Measurements from ENCODE around the gene ATG9B.

The ATG9B gene

DNA sequence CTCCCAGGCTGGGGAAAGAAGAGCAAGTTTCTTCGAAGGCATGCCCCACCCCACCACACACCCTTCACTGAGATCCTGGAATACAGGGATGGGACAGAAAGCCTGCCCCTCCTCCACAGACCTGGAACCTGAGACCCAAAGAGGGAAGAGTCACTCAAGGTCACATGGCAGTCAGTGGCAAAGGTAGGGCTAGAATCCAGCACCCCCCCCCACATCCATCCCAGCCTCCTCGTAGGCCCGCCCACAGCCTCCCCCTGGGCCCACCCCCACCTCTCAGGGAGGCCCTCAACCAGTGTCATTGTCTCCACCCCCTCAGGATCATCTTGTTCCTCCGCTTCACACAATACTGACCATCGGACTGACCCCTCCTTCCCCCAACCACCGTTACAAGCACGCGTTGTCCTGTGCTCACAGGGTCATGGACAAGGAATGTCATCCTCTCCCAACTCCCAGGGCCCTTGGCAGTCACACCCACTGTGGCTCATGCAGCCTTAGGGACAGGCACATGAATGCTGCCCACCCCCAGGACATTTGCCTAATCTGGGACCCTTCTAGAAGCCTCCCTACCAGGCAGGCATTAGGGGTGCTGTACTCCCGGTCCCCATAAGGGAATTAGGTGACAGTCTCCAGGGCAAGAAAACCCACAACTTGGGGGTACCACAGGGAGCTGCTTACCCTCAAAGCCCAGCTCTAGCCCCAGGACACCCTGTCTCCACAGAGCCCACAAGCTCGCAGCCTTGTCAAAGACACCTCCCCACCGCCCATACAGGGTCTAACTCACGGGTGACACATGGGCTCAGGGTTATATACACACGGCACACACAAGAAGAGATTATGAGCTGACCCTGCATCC is 47.5 kb downstream of the ATG9B start:
- Histone ChIP-seq H3K4me3 (ENCODE audit: low read length in 2 of 2) (peak overlapping the region; percentile 78 to 86), H3K9ac (ENCODE audit: low read length in 2 of 2) (peak overlapping the region; percentile 59 to 81), H3K27ac (ENCODE audit: low read length) (peak overlapping the region; percentile 92), H3K9me3 (ENCODE audit: control insufficient read depth in 2 of 2, low read length in 2 of 2) (no peaks in the 10 kb centered on the region), H3K4me1 (ENCODE audit: control insufficient read depth, insufficient read depth, low read length) (peaks cover 76% of the 10 kb centered on the region), H3K27me3 (ENCODE audit: control insufficient read depth in 1 of 2, insufficient read depth in 2 of 2, low read length in 2 of 2) (peaks cover 0 to 2% of the 10 kb centered on the region in 2 donors), H3K36me3 (ENCODE audit: control insufficient read depth in 2 of 2, insufficient read depth in 2 of 2, low read length in 2 of 2) (no peaks in the 10 kb centered on the region)

GRCh38 chr7:150975536-150976319 is 48.6 kb downstream of the ATG9B start:
- H3K27ac ChIP-seq (ENCODE audit: low read length): peak overlapping the region; percentile 92

GRCh38 chr7:150974468-150975391 is 49.6 kb downstream of the ATG9B start:
- Histone ChIP-seq H3K9me3 (ENCODE audit: control insufficient read depth in 2 of 2, low read length in 2 of 2) (no peaks in the 10 kb centered on the region), H3K4me1 (ENCODE audit: control insufficient read depth, insufficient read depth, low read length) (peaks cover 89% of the 10 kb centered on the region), H3K27ac (ENCODE audit: low read length) (peak overlapping the region; percentile 92), H3K4me3 (ENCODE audit: low read length in 2 of 2) (peak overlapping the region; percentile 66 to 86), H3K27me3 (ENCODE audit: control insufficient read depth in 1 of 2, insufficient read depth in 2 of 2, low read length in 2 of 2) (peaks cover 0 to 2% of the 10 kb centered on the region in 2 donors), H3K9ac (ENCODE audit: low read length in 2 of 2) (peak overlapping the region; percentile 51 to 59), H3K36me3 (ENCODE audit: control insufficient read depth in 2 of 2, insufficient read depth in 2 of 2, low read length in 2 of 2) (no peaks in the 10 kb centered on the region)

More at GRCh38 chr7:150975536-150976319, 48.6 kb downstream of the ATG9B start:
- peaks cover 86% of the 10 kb centered on the region for H3K4me1 ChIP-seq (ENCODE audit: control insufficient read depth, insufficient read depth, low read length)
- H3K4me3 ChIP-seq (ENCODE audit: low read length in 2 of 2): peak overlapping the region; percentile 66 to 86
- no peaks in the 10 kb centered on the region for H3K36me3 ChIP-seq (ENCODE audit: control insufficient read depth in 2 of 2, insufficient read depth in 2 of 2, low read length in 2 of 2)
- H3K9ac ChIP-seq (ENCODE audit: low read length in 2 of 2): peak overlapping the region; percentile 59 to 60
- H3K9me3 ChIP-seq (ENCODE audit: control insufficient read depth in 2 of 2, low read length in 2 of 2): no peaks in the 10 kb centered on the region
- peaks cover 0 to 2% of the 10 kb centered on the region in 2 donors for H3K27me3 ChIP-seq (ENCODE audit: control insufficient read depth in 1 of 2, insufficient read depth in 2 of 2, low read length in 2 of 2)

DNA sequence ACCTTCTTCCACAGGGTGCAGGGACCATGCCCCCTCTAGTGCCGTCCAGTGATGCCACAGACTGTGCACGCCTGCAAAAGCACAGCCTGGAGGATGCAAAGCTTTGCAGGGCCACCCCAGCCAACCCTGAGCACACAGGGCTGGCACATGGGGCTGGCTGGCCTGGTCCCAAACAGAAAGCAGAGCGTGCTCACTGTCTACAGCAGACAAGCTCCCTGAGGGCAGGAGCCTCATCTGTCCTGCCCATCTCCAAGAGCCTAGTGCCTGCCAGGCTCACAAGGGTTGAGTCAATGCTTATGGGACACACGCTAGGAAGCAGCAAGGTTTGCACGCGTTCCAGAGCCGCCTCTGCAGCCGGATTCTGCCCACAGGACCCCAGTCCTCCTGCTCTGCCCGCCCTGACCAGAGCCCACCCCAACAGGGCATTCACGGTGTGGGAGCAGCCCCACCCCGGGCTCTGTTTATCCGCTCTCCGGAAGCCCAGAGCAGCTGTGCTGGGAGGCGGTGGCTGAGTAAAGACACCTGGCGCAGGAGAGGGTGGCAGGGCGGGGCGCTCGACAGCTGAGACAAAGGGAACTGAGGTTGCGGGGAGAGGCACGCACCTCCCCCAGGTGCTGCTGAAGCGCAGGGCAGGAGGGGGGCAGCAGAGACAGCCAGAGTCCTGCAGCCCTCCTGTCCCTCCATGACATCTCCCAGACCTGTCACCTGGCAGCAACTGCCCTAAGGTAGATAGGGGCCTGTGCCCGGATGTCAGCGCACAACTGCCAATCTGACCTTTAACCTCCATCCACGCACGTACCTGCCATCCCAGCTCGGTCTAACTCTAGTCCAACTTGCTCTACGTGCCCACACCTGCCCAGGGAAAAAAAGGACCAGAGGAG is 50.5 kb downstream of the ATG9B start:
- peak overlapping the region; percentile 90 for H3K27ac ChIP-seq (ENCODE audit: low read length)
- peaks cover 90% of the 10 kb centered on the region for H3K4me1 ChIP-seq (ENCODE audit: control insufficient read depth, insufficient read depth, low read length)
- H3K36me3 ChIP-seq (ENCODE audit: control insufficient read depth in 2 of 2, insufficient read depth in 2 of 2, low read length in 2 of 2): no peaks in the 10 kb centered on the region
- H3K9me3 ChIP-seq (ENCODE audit: control insufficient read depth in 2 of 2, low read length in 2 of 2): no peaks in the 10 kb centered on the region
- peak overlapping the region; percentile 27 to 44 for H3K4me3 ChIP-seq (ENCODE audit: low read length in 2 of 2)
- H3K27me3 ChIP-seq (ENCODE audit: control insufficient read depth in 1 of 2, insufficient read depth in 2 of 2, low read length in 2 of 2): peaks cover 0 to 2% of the 10 kb centered on the region in 2 donors
- H3K9ac ChIP-seq (ENCODE audit: low read length in 2 of 2): no peak overlapping the region

DNA sequence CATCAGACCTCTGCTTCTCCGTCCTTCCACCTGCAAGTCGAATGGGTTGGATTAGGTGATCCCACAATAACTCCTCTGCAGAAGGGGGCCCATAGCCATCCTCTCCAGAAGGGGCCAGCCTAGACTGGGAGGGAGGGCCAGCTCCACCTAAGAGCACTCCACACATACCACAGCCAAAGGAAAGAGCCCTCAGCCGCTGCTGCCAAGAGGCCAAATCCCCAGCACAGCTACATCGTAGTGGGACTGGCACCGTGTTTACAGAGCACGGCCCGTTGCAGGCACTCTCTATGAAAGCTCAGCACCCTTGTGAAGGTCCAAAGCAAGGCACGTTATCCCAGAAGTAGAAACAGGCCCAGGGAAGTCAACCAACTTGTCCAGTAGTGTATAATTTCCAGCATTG is 51.6 kb downstream of the ATG9B start:
- Histone ChIP-seq H3K27ac (ENCODE audit: low read length) (peak overlapping the region; percentile 90), H3K27me3 (ENCODE audit: control insufficient read depth in 1 of 2, insufficient read depth in 2 of 2, low read length in 2 of 2) (peaks cover 0 to 2% of the 10 kb centered on the region in 2 donors)

GRCh38 chr7:150972023-150972468 is 52.2 kb downstream of the ATG9B start:
- Histone ChIP-seq H3K9me3 (ENCODE audit: control insufficient read depth in 2 of 2, low read length in 2 of 2) (no peaks in the 10 kb centered on the region), H3K27me3 (ENCODE audit: control insufficient read depth in 1 of 2, insufficient read depth in 2 of 2, low read length in 2 of 2) (peaks cover 0 to 2% of the 10 kb centered on the region in 2 donors), H3K27ac (ENCODE audit: low read length) (peak overlapping the region; percentile 90), H3K36me3 (ENCODE audit: control insufficient read depth in 2 of 2, insufficient read depth in 2 of 2, low read length in 2 of 2) (no peaks in the 10 kb centered on the region), H3K9ac (ENCODE audit: low read length in 2 of 2) (peak overlapping the region; percentile 55 to 59), H3K4me3 (ENCODE audit: low read length in 2 of 2) (peak overlapping the region; percentile 40 to 60), H3K4me1 (ENCODE audit: control insufficient read depth, insufficient read depth, low read length) (peaks cover 95% of the 10 kb centered on the region)

More for the DNA sequence above, 51.6 kb downstream of the ATG9B start:
- Histone ChIP-seq H3K4me1 (ENCODE audit: control insufficient read depth, insufficient read depth, low read length) (peaks cover 96% of the 10 kb centered on the region), H3K9ac (ENCODE audit: low read length in 2 of 2) (peak overlapping the region; percentile 36 to 59), H3K4me3 (ENCODE audit: low read length in 2 of 2) (peak overlapping the region; percentile 22 to 27), H3K9me3 (ENCODE audit: control insufficient read depth in 2 of 2, low read length in 2 of 2) (no peaks in the 10 kb centered on the region), H3K36me3 (ENCODE audit: control insufficient read depth in 2 of 2, insufficient read depth in 2 of 2, low read length in 2 of 2) (no peaks in the 10 kb centered on the region)

- Histone ChIP-seq H3K27ac (ENCODE audit: low read length) (peak overlapping the region; percentile 90), H3K27me3 (ENCODE audit: control insufficient read depth in 1 of 2, insufficient read depth in 2 of 2, low read length in 2 of 2) (no peaks in the 10 kb centered on the region), H3K4me3 (ENCODE audit: low read length in 2 of 2) (peak overlapping the region; percentile 40 to 60), H3K9me3 (ENCODE audit: control insufficient read depth in 2 of 2, low read length in 2 of 2) (no peaks in the 10 kb centered on the region), H3K9ac (ENCODE audit: low read length in 2 of 2) (peak overlapping the region; percentile 29 to 55), H3K36me3 (ENCODE audit: control insufficient read depth in 2 of 2, insufficient read depth in 2 of 2, low read length in 2 of 2) (no peaks in the 10 kb centered on the region), H3K4me1 (ENCODE audit: control insufficient read depth, insufficient read depth, low read length) (peaks cover 93% of the 10 kb centered on the region)
These were observed 52.9 kb downstream of the ATG9B start for GRCh38 chr7:150971242-150972022.

- peaks cover 92% of the 10 kb centered on the region for H3K4me1 ChIP-seq (ENCODE audit: control insufficient read depth, insufficient read depth, low read length)
These were observed 53.9 kb downstream of the ATG9B start for GRCh38 chr7:150970424-150970823.

GRCh38 chr7:150969475-150969874 is 54.8 kb downstream of the ATG9B start:
- Histone ChIP-seq H3K4me1 (ENCODE audit: control insufficient read depth, insufficient read depth, low read length) (peaks cover 92% of the 10 kb centered on the region), H3K27ac (ENCODE audit: low read length) (peak overlapping the region; percentile 90), H3K9me3 (ENCODE audit: control insufficient read depth in 2 of 2, low read length in 2 of 2) (no peaks in the 10 kb centered on the region), H3K36me3 (ENCODE audit: control insufficient read depth in 2 of 2, insufficient read depth in 2 of 2, low read length in 2 of 2) (no peaks in the 10 kb centered on the region), H3K9ac (ENCODE audit: low read length in 2 of 2) (no peak overlapping the region), H3K27me3 (ENCODE audit: control insufficient read depth in 1 of 2, insufficient read depth in 2 of 2, low read length in 2 of 2) (no peaks in the 10 kb centered on the region), H3K4me3 (ENCODE audit: low read length in 2 of 2) (peak overlapping the region; percentile 16 to 49)

More at GRCh38 chr7:150970424-150970823, 53.9 kb downstream of the ATG9B start:
- H3K9ac ChIP-seq (ENCODE audit: low read length in 2 of 2): peak overlapping the region in 1 of 2 donors; percentile 51
- H3K27me3 ChIP-seq (ENCODE audit: control insufficient read depth in 1 of 2, insufficient read depth in 2 of 2, low read length in 2 of 2): no peaks in the 10 kb centered on the region
- H3K36me3 ChIP-seq (ENCODE audit: control insufficient read depth in 2 of 2, insufficient read depth in 2 of 2, low read length in 2 of 2): no peaks in the 10 kb centered on the region
- H3K27ac ChIP-seq (ENCODE audit: low read length): peak overlapping the region; percentile 90
- H3K4me3 ChIP-seq (ENCODE audit: low read length in 2 of 2): peak overlapping the region in 1 of 2 donors; percentile 60
- H3K9me3 ChIP-seq (ENCODE audit: control insufficient read depth in 2 of 2, low read length in 2 of 2): no peaks in the 10 kb centered on the region
